ENCODE measurements around the gene GDPGP1.

DNA sequence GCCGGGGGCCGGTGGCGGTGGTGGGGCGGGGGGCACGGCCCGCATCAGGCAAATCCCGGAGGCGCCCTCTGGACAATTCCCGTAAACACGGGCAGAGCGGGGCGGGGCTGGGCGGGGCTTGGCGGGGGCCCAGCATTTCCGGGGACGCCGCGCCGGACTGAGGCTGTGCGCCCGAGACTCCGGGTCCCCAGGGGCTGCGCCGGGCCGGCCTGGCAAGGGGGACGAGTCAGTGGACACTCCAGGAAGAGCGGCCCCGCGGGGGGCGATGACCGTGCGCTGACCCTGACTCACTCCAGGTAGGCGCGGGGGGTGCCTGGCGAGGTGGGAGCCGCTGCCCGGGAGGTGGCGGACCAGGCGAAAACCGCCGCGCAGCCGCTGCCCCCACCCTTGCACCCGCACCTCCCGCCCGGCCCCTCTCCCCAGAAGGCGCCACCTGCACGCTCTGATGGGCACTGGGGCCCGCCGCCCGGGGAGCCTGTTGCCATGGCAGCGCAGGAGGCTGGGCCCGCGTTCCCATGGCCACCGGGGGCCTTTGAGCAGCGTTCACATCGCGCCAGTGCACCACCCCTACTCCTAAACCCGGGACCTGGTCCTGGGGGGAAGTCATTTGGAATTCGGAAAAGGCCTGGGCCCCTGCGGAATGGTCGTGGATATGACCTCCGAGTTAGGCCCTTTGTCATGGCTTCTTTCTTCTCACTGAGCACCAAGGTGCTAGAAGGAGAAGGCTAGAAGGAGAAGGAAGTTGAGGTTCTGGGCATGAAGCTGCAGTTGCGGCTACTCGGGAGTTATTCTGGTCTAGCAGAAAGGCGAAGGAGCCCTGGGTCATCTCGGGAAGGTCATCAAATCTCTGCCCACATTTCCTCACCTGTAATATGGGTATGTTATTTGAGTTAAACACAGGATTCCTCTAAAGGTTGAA, 49.0 kb upstream of the GDPGP1 start:
- TF ChIP-seq, protein P1, sequence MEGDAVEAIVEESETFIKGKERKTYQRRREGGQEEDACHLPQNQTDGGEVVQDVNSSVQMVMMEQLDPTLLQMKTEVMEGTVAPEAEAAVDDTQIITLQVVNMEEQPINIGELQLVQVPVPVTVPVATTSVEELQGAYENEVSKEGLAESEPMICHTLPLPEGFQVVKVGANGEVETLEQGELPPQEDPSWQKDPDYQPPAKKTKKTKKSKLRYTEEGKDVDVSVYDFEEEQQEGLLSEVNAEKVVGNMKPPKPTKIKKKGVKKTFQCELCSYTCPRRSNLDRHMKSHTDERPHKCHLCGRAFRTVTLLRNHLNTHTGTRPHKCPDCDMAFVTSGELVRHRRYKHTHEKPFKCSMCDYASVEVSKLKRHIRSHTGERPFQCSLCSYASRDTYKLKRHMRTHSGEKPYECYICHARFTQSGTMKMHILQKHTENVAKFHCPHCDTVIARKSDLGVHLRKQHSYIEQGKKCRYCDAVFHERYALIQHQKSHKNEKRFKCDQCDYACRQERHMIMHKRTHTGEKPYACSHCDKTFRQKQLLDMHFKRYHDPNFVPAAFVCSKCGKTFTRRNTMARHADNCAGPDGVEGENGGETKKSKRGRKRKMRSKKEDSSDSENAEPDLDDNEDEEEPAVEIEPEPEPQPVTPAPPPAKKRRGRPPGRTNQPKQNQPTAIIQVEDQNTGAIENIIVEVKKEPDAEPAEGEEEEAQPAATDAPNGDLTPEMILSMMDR (optimal IDR thresholded peaks at IDR 0.05 in 1 of 3, IDR thresholded peaks at IDR 0.05 in 1 of 3, conservative IDR thresholded peaks at IDR 0.05 in 1 of 3; ENCODE audit: extremely low read depth in 1 of 3, insufficient read depth in 2 of 3, low read length in 3 of 3), result no peak
- no peak for TF ChIP-seq EZH2 (IDR thresholded peaks at IDR 0.05; ENCODE audit: low read length)

Data from keratinocyte (primary cell).